SK-N-SH (cell line): ENCODE data around the gene KCNK5. TPM values are rescaled to one million over a fixed set of nuclear protein-coding genes. Genes with fewer than 3 reads are reported as not detected.

Source experiments
- CTCF ChIA-PET: fragments of 300-600, 350-600 bp; formaldehyde crosslinking; extraction: SDS; loops from one replicate; lab custom pipeline; 2021; lab: Yijun Ruan, JAX
- POLR2A ChIA-PET: fragments of 350-600 bp; sonication (Branson Sonifier 250); formaldehyde crosslinking; extraction: SDS; loops from one replicate; lab custom pipeline; 2020; ENCODE audit warnings: antibody characterized with exemption, inconsistent platforms; lab: Yijun Ruan, JAX
- DNase-seq: peaks from one replicate; pipeline ENCODE4 v3.0.0; 2012
- H2AFZ ChIP-seq: fragments of 200-600 bp; sonication (generic); 2 replicates; pipeline ENCODE4 v1.8.1; 2016; ENCODE audit warnings: antibody characterized with exemption, mild to moderate bottlenecking, low read depth
- H3F3A ChIP-seq: fragments of 200-600 bp; sonication (generic); replicated peaks from 2 replicates; pipeline ENCODE3; 2016; ENCODE audit warnings: antibody characterized with exemption, mild to moderate bottlenecking; ENCODE audit not compliant: insufficient read depth
- H3K27ac ChIP-seq, 2 experiments: fragments of 200-500 bp in 1 of 2; fragments of 200-600 bp in 1 of 2; sonication (Bioruptor generic) in 1 of 2; sonication (generic), shearing (Covaris generic) in 1 of 2; 2 replicates each; pipeline versions ENCODE4 v1.5.1 to v1.6.1; 2014 to 2016; ENCODE audit warnings: low read depth in 2 of 2, inconsistent platforms in 1 of 2, low read length in 1 of 2, mild to moderate bottlenecking in 1 of 2, mixed read lengths in 1 of 2
- H3K27me3 ChIP-seq: fragments of 200-600 bp; sonication (generic), shearing (Covaris generic); 2 replicates; pipeline ENCODE4 v1.6.1; 2016; ENCODE audit warnings: mixed run types; ENCODE audit not compliant: insufficient read depth
- H3K36me3 ChIP-seq, 2 experiments: fragments of 200-500 bp in 1 of 2; fragments of 200-600 bp in 1 of 2; sonication (Bioruptor generic) in 1 of 2; sonication (generic) in 1 of 2; replicated peaks in 1 of 2; 2 replicates each; pipeline versions ENCODE3 to v1.5.1; 2014 to 2016; ENCODE audit warnings: low read length in 1 of 2, mild to moderate bottlenecking in 1 of 2; ENCODE audit not compliant: insufficient read depth in 2 of 2, control insufficient read depth in 1 of 2
- H3K4me1 ChIP-seq, 2 experiments: fragments of 200-500 bp in 1 of 2; fragments of 200-600 bp in 1 of 2; sonication (Bioruptor generic) in 1 of 2; sonication (generic), shearing (Covaris generic) in 1 of 2; 2 replicates each; pipeline versions ENCODE4 v1.5.1 to v1.6.1; 2014 to 2016; ENCODE audit warnings: low read depth in 1 of 2, low read length in 1 of 2, mixed run types in 1 of 2; ENCODE audit not compliant: insufficient read depth in 2 of 2, control insufficient read depth in 1 of 2
- H3K4me2 ChIP-seq: fragments of 200-600 bp; sonication (generic), shearing (Covaris generic); 2 replicates; pipeline ENCODE4 v1.6.1; 2017; ENCODE audit warnings: mixed run types
- H3K4me3 ChIP-seq, 2 experiments: fragments of 200-500 bp in 1 of 2; fragments of 200-600 bp in 1 of 2; sonication (Bioruptor generic) in 1 of 2; sonication (generic), shearing (Covaris generic) in 1 of 2; 2 replicates each; pipeline versions ENCODE4 v1.5.1 to v1.8.1; 2014 to 2016; ENCODE audit warnings: low read depth in 2 of 2, inconsistent platforms in 1 of 2, low read length in 1 of 2, mild to moderate bottlenecking in 1 of 2, mixed read lengths in 1 of 2, moderate library complexity in 1 of 2
- H3K79me2 ChIP-seq: fragments of 200-600 bp; sonication (generic); 2 replicates; pipeline ENCODE4 v1.8.1; 2017; ENCODE audit warnings: mild to moderate bottlenecking; ENCODE audit not compliant: insufficient read depth
- H3K9ac ChIP-seq: fragments of 200-600 bp; sonication (generic); 2 replicates; pipeline ENCODE4 v1.6.1; 2017; ENCODE audit warnings: mixed run types
- H3K9me2 ChIP-seq: fragments of 200-600 bp; sonication (generic); 2 replicates; pipeline ENCODE4 v1.6.1; 2017; ENCODE audit warnings: mixed run types
- H3K9me3 ChIP-seq: fragments of 200-600 bp; sonication (generic); 2 replicates; pipeline ENCODE4 v1.6.1; 2017; ENCODE audit warnings: mixed run types, mild to moderate bottlenecking, moderate library complexity
- H4K20me1 ChIP-seq: fragments of 200-600 bp; sonication (generic); 2 replicates; pipeline ENCODE4 v1.6.1; 2017; ENCODE audit warnings: mild to moderate bottlenecking, mixed run types; ENCODE audit not compliant: insufficient read depth
- CHD2 ChIP-seq: fragments of 150-350 bp; IDR thresholded peaks from 2 replicates; pipeline ENCODE4 v1.6.1; 2018; ENCODE audit warnings: low read length; ENCODE audit not compliant: partially characterized antibody
- ELF1 ChIP-seq: IDR thresholded peaks from 2 replicates; pipeline ENCODE4 v1.4.0; 2012
- FOXM1 ChIP-seq: IDR thresholded peaks from 2 replicates; pipeline ENCODE4 v1.4.0; 2012; ENCODE audit warnings: low read depth, mild to moderate bottlenecking
- IRF3 ChIP-seq: fragments of 150-350 bp; IDR thresholded peaks from 2 replicates; pipeline ENCODE4 v1.6.1; 2016; ENCODE audit warnings: mild to moderate bottlenecking, low read depth, low read length
- NRF1 ChIP-seq: IDR thresholded peaks from 2 replicates; pipeline ENCODE4 v1.6.1; 2012; ENCODE audit warnings: low read depth, mild to moderate bottlenecking, low read length
- PBX3 ChIP-seq: IDR thresholded peaks from 2 replicates; pipeline ENCODE4; 2012
- POLR2AphosphoS5 ChIP-seq: IDR thresholded peaks from 2 replicates; pipeline ENCODE4 v1.6.1; 2012; ENCODE audit warnings: low read depth, low read length
- RAD21 ChIP-seq: IDR thresholded peaks from 2 replicates; pipeline ENCODE4 v1.6.1; 2012; ENCODE audit warnings: mild to moderate bottlenecking, low read length
- RCOR1 ChIP-seq: fragments of 150-350 bp; IDR thresholded peaks from 2 replicates; pipeline ENCODE4 v1.6.1; 2017; ENCODE audit warnings: antibody characterized with exemption, low read length
- SIN3A ChIP-seq: IDR thresholded peaks from 2 replicates; pipeline ENCODE4 v1.6.1; 2012; ENCODE audit warnings: low read depth, mild to moderate bottlenecking, low read length, moderate library complexity, borderline replicate concordance
- SMC3 ChIP-seq: IDR thresholded peaks from 2 replicates; pipeline ENCODE4 v1.6.1; 2012; ENCODE audit warnings: low read depth, low read length, improper control_type of control experiment
- TAF1 ChIP-seq: IDR thresholded peaks from 2 replicates; pipeline ENCODE4 v1.6.1; 2012; ENCODE audit warnings: low read depth, mild to moderate bottlenecking, low read length, moderate library complexity, borderline replicate concordance
- TCF12 ChIP-seq: IDR thresholded peaks from 2 replicates; pipeline ENCODE4 v1.4.0; 2012
- USF2 ChIP-seq: fragments of 150-350 bp; IDR thresholded peaks from 2 replicates; pipeline ENCODE4 v1.6.1; 2017; ENCODE audit warnings: antibody characterized with exemption, low read length, low read depth, borderline replicate concordance
- YY1 ChIP-seq: IDR thresholded peaks from 2 replicates; pipeline ENCODE4 v1.4.0; 2012; ENCODE audit warnings: low read depth, mild to moderate bottlenecking
- ZBTB33 ChIP-seq: IDR thresholded peaks from 2 replicates; pipeline ENCODE4 v1.4.0; 2012; ENCODE audit warnings: low read depth, borderline replicate concordance
- WGBS: methylation state at CpG from one replicate; pipeline ENCODE4 v1.1.6; 2017; ENCODE audit warnings: low lambda C conversion rate; 5-methylcytosine and 5-hydroxymethylcytosine counted together
- polyA plus RNA-seq, 3 experiments: library from polyadenylated mRNA; depleted of rRNA; stranded (reverse); fragments of >200 nt; gene quantifications; 2 replicates each; pipeline ENCODE4 v1.2.3, GENCODE V29; 2012

KCNK5 gene
- polyA plus RNA-seq, 1 of the 3 experiments (the other 2 are of a cell fraction), result not detected

GRCh38 chr6:39143238-39143930 is 85.9 kb downstream of the KCNK5 start (continued):
- no peak for TF ChIP-seq ZBTB33
- no peak for TF ChIP-seq ELF1
- TF ChIP-seq FOXM1, result no peak

- WGBS, result 45% methylated on average over 7 of the region's 7 CpGs
- Histone ChIP-seq H3K9me2 (no peaks in the 10 kb centered on the region), H3K36me3 (no peaks in the 10 kb centered on the region), H3K9ac (no peak overlapping the region), H3K9me3 (no peaks in the 10 kb centered on the region), H3F3A (no peaks in the 10 kb centered on the region), H3K4me1 (peaks cover 0 to 5% of the 10 kb centered on the region in 2 experiments; a peak in 1 of 4 replicates), H3K4me2 (no peak overlapping the region), H4K20me1 (no peaks in the 10 kb centered on the region), H2AFZ (no peak overlapping the region), H3K27ac (no peak overlapping the region), H3K4me3 (no peak overlapping the region), H3K27me3 (no peaks in the 10 kb centered on the region; the same call in 1 of the 2 replicates), H3K79me2 (no peaks in the 10 kb centered on the region)
- ChIA-PET CTCF (interaction anchor here (1.4 to 1.5 kb wide), 2 partner anchors 26 to 162 kb away, joined by 4 to 5 read pairs; no protein-coding TSS in a partner anchor), POLR2A (no interaction called here)
- no peak for DNase-seq
- TF ChIP-seq TAF1 (no peak), YY1 (no peak), NRF1 (no peak), SIN3A (no peak), RAD21 (no peak), USF2 (no peak), RCOR1 (no peak), PBX3 (no peak), CHD2 (no peak), TCF12 (no peak), SMC3 (no peak), IRF3 (no peak), FOXM1 (no peak), POLR2AphosphoS5 (no peak)
These were observed 88.6 kb downstream of the KCNK5 start for GRCh38 chr6:39140556-39141167.

Other genes with a start within 250 kb of the KCNK5 start
- gene GLP1R, start 180.7 kb downstream of the KCNK5 start, polyA plus RNA-seq (2012; rRNA removed), result not detected in 2 replicates
- 6.1 and 7.2 TPM in 2 replicates for gene SAYSD1, start 114.3 kb downstream of the KCNK5 start, polyA plus RNA-seq (2012; rRNA removed)
- gene KCNK17, start 84.9 kb upstream of the KCNK5 start, polyA plus RNA-seq (2012; rRNA removed), result not detected in 2 replicates
- gene KCNK16, start 93.2 kb upstream of the KCNK5 start, polyA plus RNA-seq (2012; rRNA removed), result not detected in 2 replicates